Calu3 (cell line): Measurements from ENCODE around the gene GPR156. TPM values are rescaled to one million over a fixed set of nuclear protein-coding genes. Genes with fewer than 3 reads are reported as not detected.

ENCODE experiments used
- BruUV-seq: library from RNA; stranded (reverse); fragments of 400-500 nt; replicated peaks from 2 replicates; lab custom pipeline; 2021; lab: Mats Ljungman, UMichigan
- CTCF ChIA-PET: fragments of 300-600 bp; sonication (Branson Sonifier 250); formaldehyde crosslinking; loops from one replicate; lab custom pipeline; 2022; ENCODE audit warnings: antibody characterized with exemption; lab: Charles Lee
- DNase-seq: peaks from one replicate; pipeline ENCODE4 v3.0.0; 2022
- H3K27ac Mint-ChIP-seq: one replicate; pipeline ENCODE4 v1.8.0; 2022; ENCODE audit warnings: mixed read lengths; ENCODE audit not compliant: unreplicated experiment
- H3K27me3 Mint-ChIP-seq: one replicate; pipeline ENCODE4 v1.8.0; 2022; ENCODE audit warnings: mixed read lengths; ENCODE audit not compliant: unreplicated experiment
- H3K36me3 Mint-ChIP-seq: one replicate; pipeline ENCODE4 v1.8.0; 2022; ENCODE audit warnings: mild to moderate bottlenecking, moderate library complexity, mixed read lengths; ENCODE audit not compliant: insufficient read depth, unreplicated experiment
- H3K4me1 Mint-ChIP-seq: one replicate; pipeline ENCODE4 v1.8.0; 2022; ENCODE audit warnings: mild to moderate bottlenecking, low read depth, mixed read lengths; ENCODE audit not compliant: unreplicated experiment
- H3K4me3 Mint-ChIP-seq: one replicate; pipeline ENCODE4 v1.8.0; 2022; ENCODE audit warnings: mild to moderate bottlenecking, low read depth, moderate library complexity, mixed read lengths; ENCODE audit not compliant: unreplicated experiment
- H3K9me3 Mint-ChIP-seq: one replicate; pipeline ENCODE4 v1.8.0; 2022; ENCODE audit warnings: low read depth, mixed read lengths; ENCODE audit not compliant: unreplicated experiment
- CTCF ChIP-seq: fragments of 200-600 bp; IDR thresholded peaks from one replicate; pipeline ENCODE4 v1.8.0; 2022; ENCODE audit warnings: antibody characterized with exemption; ENCODE audit not compliant: unreplicated experiment
- intact Hi-C: fragments of 100-400 bp; cut with micrococcal nuclease; formaldehyde crosslinking; loops from one replicate; pipeline ENCODE4 v1.10.0; 2022; ENCODE audit not compliant: unreplicated experiment
- total RNA-seq: library from RNA; stranded (reverse); gene quantifications from 2 replicates; pipeline ENCODE4 v1.2.3, GENCODE V29; 2022

Gene GPR156
- total RNA-seq, 1 experiment from 2014 or later: 0.45 TPM

- DNase-seq: no peak
- no TSS peak for BruUV-seq
- intact Hi-C loops: no loop called here
These were observed 19.6 kb upstream of the GPR156 start for GRCh38 chr3:120304616-120305015.

GRCh38 chr3:120302361-120302760, 17.3 kb upstream of the GPR156 start:
- intact Hi-C loops: no loop called here
- Mint-ChIP-seq H3K27me3 (no peaks in the 10 kb centered on the region), H3K9me3 (no peaks in the 10 kb centered on the region), H3K4me3 (no peak overlapping the region), H3K27ac (no peak overlapping the region), H3K36me3 (no peaks in the 10 kb centered on the region), H3K4me1 (peaks cover 8% of the 10 kb centered on the region)
- TF ChIP-seq CTCF: no peak
- BruUV-seq: no TSS peak
- CTCF ChIA-PET: no interaction called here
- no peak for DNase-seq

More at GRCh38 chr3:120304616-120305015, 19.6 kb upstream of the GPR156 start:
- Mint-ChIP-seq H3K27me3 (no peaks in the 10 kb centered on the region), H3K4me3 (no peak overlapping the region), H3K36me3 (no peaks in the 10 kb centered on the region), H3K4me1 (peaks cover 8% of the 10 kb centered on the region), H3K9me3 (no peaks in the 10 kb centered on the region), H3K27ac (no peak overlapping the region)
- no peak for TF ChIP-seq CTCF
- CTCF ChIA-PET: no interaction called here

GRCh38 chr3:120300971-120301370, 15.9 kb upstream of the GPR156 start:
- Mint-ChIP-seq H3K4me3 (no peak overlapping the region), H3K4me1 (peaks cover 8% of the 10 kb centered on the region), H3K36me3 (no peaks in the 10 kb centered on the region), H3K27me3 (no peaks in the 10 kb centered on the region), H3K27ac (no peak overlapping the region), H3K9me3 (no peaks in the 10 kb centered on the region)
- CTCF ChIA-PET: interaction anchor here (1.1 kb wide), 1 partner anchor 14 kb away, joined by 3 read pairs; no protein-coding TSS in a partner anchor
- intact Hi-C loops: no loop called here
- TF ChIP-seq CTCF: no peak
- no TSS peak for BruUV-seq
- DNase-seq: no peak

GRCh38 chr3:120299403-120299802, 14.4 kb upstream of the GPR156 start:
- no peak overlapping the region for H3K27ac Mint-ChIP-seq
- peaks cover 8% of the 10 kb centered on the region for H3K4me1 Mint-ChIP-seq
- no peak overlapping the region for H3K4me3 Mint-ChIP-seq
- intact Hi-C loops: no loop called here
- DNase-seq: no peak
- H3K27me3 Mint-ChIP-seq: no peaks in the 10 kb centered on the region
- no peaks in the 10 kb centered on the region for H3K9me3 Mint-ChIP-seq
- BruUV-seq: no TSS peak
- CTCF ChIA-PET: no interaction called here
- TF ChIP-seq CTCF: no peak
- H3K36me3 Mint-ChIP-seq: no peaks in the 10 kb centered on the region
